ENCODE results near the gene TFCP2.
A peak's percentile ranks its signal among the peaks of the same experiment; 100 is the strongest.
"Not testable (repeated sequence)": the region's sequence is repeated elsewhere in the genome, so short reads cannot be mapped to it uniquely, and the experiment has no call there.

Gene TFCP2

GRCh38 chr12:51172515-51173431 lies at the start of gene TFCP2:
Gene TFCP2, minus strand, starts transcription at chr12:51173135. Its CDS starts 713 bp downstream, at chr12:51172422.
- DNase-seq (ENCODE audit: low read depth) = peak; percentile 79

GRCh38 chr12:51222461-51222860 lies 49.5 kb upstream of the TFCP2 start:
- DNase-seq (ENCODE audit: low read depth) = no peak

GRCh38 chr12:51219857-51220256 lies 46.9 kb upstream of the TFCP2 start:
- DNase-seq (ENCODE audit: low read depth) = not testable (repeated sequence)

DNA sequence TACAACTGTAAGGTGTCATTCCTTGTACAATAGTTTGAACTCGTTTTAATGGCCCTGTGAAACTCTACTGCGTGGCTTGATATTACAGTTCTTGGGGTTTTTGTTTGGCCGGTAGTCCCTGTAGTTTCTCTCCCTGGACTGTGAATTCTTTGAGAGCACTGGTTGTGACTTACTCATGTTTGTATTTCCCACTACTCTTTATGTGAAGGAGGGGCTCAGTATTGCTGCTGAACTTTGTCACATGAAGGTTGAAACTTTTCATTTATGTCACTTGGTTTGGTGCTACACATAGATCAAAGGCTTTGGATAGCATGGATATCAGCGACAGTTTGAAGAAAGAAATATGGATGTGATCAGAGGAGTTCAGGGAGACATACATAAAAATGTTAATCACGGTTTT lies 46.4 kb upstream of the TFCP2 start:
- DNase-seq (ENCODE audit: low read depth) = no peak

DNA sequence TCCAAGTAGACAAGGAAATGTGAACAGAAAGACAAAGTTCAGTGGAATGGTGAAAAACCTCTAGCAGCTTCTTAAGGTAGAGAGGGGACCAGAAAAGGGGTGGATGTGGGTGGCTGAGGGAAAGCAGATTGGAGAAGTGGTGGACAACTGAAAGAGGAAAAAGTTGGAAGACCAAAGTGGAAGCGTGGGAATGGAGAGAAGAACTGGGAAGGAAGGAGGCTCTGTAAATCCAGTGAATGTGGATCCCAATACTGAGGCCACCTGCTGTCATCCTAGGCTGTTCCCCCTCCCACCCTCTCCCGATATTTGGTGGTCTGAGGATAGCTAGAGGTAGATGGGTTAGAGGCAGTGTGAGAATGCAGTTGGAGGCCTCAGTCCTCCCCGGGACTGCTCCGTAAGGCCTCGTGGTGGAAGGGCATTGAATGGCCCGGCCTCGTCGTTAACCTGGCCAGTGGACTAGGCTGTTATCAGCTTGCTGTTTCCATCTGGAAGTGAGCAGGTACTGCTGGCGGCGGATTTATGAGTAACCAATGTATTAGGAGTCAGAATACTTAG lies 45.7 kb upstream of the TFCP2 start:
- no peak for DNase-seq (ENCODE audit: low read depth)

- peak; percentile 38 for DNase-seq (ENCODE audit: low read depth)
Observed at GRCh38 chr12:51217968-51218606, 45.2 kb upstream of the TFCP2 start, which contains the start of gene POU6F1. Gene POU6F1, minus strand, starts transcription at chr12:51218062. Its CDS starts 11,226 bp downstream, at chr12:51206836.

- DNase-seq (ENCODE audit: low read depth) = no peak
Observed at GRCh38 chr12:51217133-51217967, 44.4 kb upstream of the TFCP2 start.

DNA sequence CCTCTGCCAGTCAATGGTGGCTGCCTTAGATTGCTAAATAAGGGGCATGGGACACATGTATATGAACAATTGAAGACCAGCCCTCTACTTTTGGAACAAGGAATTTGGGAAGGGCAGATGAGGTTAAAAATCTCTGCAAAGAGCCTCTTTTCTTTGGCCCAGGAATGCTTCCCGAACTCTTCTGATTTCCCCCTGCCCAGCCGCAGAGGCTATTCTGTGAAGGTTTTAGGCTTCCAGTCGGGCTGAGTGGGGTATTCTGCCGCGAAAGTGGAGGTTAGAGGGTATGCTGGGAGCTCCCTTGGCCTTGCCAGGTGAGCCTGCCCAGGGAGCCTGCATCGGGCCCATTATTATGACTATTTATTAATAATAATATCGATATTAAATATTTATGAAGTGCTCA lies 43.7 kb upstream of the TFCP2 start:
- no peak for DNase-seq (ENCODE audit: low read depth)

DNA sequence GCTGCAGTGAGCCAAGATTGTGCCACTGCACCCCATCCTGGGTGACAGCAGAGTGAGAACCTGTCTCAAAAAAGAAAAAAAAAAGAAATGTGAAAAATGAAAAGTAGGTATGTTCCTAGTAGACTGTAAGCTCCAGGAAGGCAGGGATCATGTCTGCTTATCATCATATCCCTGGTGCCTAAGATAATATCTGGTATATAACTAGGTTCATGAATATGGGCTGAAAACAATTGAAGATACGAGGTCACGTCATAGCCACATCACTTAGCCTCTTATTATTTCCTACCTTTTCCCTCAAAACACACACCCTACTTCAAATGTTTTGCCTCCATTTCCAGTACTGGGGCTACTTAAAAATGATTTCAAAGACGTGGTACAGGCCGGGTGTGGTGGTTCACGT lies 42.0 kb upstream of the TFCP2 start:
- DNase-seq (ENCODE audit: low read depth) = no peak

GRCh38 chr12:51210690-51211395 lies 37.9 kb upstream of the TFCP2 start:
- no peak for DNase-seq (ENCODE audit: low read depth)

DNA sequence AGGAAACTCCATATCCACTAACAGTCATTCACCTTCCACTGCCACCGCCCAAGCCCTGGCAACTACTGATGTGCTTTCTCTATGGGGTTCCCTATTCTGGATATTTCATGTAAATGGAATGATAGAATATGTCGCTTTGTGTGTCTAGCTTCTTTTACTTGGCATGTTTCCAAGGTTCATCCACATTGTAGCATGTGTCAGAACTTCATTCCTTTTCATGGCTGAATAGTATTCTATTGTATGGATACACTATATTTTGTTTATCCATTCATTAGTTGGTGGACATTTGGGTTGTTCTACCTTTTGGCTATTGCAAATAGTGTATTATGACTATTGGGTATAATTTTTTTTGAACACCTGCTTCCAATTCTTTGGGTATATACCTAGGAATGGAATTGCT lies 36.3 kb upstream of the TFCP2 start:
- DNase-seq (ENCODE audit: low read depth) = no peak

- no peak for DNase-seq (ENCODE audit: low read depth)
Observed at GRCh38 chr12:51208016-51208660, 35.2 kb upstream of the TFCP2 start.

DNA sequence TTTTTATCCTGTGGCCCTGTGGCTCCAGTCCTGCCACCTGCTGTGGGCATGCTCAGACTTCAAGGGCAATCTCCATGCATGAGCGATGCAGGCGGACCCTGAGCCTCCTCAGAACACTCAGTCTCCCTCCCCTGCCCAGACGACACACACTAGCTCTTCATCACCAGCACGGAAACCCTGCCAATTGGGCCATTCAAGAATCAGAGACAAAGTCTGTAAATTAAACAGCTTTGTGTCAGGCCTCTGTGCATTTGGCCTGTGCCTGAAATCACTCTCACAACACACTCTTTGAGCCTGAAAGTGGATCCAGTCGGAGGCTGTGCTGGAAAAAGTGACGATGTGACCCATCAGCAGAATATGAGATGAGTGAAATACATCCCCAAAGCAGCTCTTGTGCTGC lies 32.4 kb upstream of the TFCP2 start:
- no peak for DNase-seq (ENCODE audit: low read depth)

DNA sequence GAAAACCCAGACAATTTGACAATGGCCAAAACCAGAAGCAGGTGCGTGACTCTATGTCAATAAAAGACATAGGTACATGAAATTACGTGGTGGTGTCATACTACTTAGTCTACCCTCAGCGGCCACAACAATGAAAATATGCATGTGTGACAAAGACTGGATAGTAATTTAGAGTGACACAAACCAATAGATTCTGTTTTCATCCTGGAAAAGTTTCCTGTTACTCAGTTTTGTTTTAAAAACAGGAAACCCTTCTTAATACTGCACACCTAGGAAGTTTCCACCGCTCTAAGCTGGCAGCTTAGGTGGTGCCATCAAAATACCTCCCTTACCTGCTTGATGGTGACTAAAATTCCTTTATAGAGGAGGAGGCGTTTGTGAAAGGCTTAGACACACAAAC lies 29.8 kb upstream of the TFCP2 start:
- no peak for DNase-seq (ENCODE audit: low read depth)

- no peak for DNase-seq (ENCODE audit: low read depth)
Observed at GRCh38 chr12:51200806-51201205, 27.9 kb upstream of the TFCP2 start.

- DNase-seq (ENCODE audit: low read depth) = no peak
Observed at GRCh38 chr12:51200156-51200555, 27.2 kb upstream of the TFCP2 start.

DNA sequence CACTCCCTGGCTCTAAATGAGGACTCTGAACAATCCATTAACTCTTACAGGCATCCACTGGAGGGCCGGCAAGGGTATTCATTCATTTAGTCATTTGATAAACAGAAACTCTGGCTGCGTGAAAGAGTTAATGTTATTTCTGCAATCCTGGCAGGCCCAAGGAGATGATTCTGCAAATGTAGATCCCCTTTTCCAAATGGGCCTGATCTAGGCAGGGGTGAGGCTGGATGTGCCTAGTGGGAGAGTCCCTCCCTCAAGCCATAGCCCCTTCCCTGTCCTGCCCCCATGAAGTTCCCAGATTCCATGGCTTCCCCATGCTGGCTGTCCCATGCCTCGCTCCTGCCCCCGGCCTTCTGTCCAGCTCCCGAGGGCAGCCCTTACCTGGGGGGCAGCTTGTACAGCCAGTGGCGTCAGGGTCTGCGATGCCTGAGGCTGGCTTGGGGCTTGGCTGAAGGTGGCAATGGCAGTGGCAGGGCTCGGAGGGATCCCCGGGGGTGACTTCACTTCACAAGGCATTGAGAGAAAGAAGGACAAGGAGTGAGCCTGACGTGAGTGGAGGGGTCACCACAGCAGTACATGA lies 26.5 kb upstream of the TFCP2 start:
- DNase-seq (ENCODE audit: low read depth) = no peak

DNA sequence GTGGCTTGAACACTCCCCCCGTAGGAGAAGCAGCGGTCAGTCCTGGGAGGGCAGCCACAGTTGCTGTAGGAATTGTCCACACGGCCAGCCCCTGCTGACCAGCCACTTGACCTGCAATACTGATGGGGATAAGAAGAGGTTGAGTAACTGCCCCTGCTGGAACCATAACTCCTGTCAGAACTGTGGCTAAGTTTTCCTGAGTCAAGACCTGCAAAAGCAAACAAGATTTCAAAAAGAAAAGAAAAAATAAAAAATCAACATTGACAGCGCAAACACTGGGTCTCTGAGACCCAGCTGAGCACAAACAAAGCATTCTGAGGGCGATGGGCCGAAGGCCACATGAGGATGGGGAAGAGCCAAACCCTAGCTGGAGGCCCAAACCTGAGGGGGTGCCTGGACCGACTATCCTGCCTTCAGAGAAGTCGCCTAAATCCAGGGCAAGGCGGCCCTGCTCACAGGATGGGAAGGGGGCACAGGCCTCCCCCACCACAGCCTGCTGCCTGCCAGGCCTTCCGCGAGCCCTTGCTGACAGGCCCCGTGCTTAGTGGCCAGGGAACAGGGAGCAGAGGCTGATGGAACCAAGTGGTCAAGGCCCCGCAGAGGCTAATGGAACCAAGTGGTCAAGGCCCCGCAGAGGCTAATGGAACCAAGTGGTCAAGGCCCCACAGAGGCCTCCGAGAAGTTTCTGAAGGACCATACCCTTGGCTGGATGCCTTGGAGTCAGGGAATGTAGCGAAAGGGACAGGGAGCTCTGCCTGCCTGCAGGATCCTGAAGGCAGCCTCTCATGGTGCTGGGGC lies 25.8 kb upstream of the TFCP2 start:
- no peak for DNase-seq (ENCODE audit: low read depth)

DNA sequence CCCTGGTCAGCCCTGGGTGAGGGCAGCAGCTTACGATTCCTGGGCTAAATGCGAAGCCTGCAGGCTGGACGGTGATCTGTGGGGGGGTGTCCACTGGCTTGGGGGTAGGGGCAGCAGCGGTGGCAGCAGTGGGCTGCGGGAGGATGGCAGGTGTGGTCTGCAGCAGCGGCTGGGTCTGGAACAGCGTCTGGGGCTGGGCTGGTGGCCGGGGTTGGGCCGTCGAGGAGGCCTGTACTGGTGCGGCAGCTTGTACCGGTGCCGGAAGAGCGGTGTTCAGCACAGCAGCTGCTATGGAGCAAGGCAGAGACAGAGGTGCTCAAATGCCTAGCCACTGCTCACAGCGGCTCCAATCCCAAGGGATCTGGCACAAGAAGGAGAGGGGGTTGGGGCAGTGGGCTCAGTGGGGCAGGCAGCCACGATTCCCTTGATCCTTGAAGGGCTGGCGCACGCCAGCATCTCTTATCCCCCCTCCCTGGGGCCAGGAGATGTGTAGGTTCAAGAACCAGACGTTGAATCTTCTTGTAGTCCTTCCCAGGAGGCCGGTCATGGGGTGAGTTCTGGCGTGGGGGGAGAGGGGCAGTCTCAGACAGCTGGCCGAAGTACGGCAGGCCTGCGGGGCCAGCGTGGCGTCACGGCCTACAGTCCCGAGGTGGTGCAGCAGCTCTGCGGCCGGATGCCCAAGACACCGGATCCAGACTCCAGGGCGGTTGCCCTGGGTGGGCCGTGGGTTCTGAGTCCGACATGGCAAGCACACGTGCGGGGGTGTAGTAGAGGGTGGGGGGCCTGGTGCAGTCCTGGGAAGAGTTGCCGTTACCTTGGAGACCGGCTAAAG lies 25.0 kb upstream of the TFCP2 start:
- DNase-seq (ENCODE audit: low read depth) = no peak

All from stimulated activated CD8-positive, alpha-beta memory T cell treated with anti-CD3 and anti-CD28 coated beads, Interleukin-15, amount 100 ng/mL, for 24 hours (primary cell).